ENCODE results near the gene CTNS.

DNA sequence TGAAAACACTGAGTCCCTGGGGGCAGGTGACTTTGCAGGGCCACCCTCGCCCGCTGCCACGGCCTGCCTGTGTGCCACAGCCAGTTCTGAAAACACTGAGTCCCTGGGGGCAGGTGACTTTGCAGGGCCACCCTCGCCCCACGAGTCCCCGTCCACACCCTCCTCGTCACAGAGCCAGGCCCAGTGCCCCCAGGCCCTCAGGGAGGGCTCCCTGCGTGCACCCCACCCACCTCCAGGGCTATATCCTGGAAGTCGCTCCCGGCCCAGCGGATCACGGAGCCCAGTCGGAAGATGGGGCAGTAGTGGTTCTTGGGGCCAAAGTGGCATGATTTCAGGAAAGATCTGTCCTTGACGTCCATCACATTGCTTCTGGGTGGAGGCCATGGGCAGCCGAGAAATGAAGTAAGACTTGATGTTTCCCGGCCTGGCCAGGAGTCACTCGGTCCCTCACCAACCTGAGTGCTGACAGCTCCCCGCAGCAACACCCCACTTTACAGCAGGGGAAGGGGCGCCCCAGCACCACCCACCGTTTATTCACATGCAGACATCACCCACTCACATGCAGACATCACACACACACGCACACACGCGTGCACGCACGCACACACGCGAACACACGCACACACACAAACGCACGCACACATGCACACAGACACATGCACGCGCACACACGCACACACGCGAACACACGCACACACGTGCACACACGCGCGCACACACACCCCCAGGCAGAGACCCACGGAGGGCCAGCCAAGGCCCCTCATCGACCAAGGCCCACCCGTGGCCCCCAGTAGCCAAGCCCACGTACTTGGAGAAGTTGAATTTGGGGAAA is 52.9 kb downstream of the CTNS start:
- TF ChIP-seq CEBPB (IDR thresholded peaks at IDR 0.05) (no peak), TCF12 (IDR thresholded peaks at IDR 0.05; ENCODE audit: low read depth) (no peak), YY1 (IDR thresholded peaks at IDR 0.05; ENCODE audit: low read depth) (no peak)
- TF ChIP-seq, protein P1, sequence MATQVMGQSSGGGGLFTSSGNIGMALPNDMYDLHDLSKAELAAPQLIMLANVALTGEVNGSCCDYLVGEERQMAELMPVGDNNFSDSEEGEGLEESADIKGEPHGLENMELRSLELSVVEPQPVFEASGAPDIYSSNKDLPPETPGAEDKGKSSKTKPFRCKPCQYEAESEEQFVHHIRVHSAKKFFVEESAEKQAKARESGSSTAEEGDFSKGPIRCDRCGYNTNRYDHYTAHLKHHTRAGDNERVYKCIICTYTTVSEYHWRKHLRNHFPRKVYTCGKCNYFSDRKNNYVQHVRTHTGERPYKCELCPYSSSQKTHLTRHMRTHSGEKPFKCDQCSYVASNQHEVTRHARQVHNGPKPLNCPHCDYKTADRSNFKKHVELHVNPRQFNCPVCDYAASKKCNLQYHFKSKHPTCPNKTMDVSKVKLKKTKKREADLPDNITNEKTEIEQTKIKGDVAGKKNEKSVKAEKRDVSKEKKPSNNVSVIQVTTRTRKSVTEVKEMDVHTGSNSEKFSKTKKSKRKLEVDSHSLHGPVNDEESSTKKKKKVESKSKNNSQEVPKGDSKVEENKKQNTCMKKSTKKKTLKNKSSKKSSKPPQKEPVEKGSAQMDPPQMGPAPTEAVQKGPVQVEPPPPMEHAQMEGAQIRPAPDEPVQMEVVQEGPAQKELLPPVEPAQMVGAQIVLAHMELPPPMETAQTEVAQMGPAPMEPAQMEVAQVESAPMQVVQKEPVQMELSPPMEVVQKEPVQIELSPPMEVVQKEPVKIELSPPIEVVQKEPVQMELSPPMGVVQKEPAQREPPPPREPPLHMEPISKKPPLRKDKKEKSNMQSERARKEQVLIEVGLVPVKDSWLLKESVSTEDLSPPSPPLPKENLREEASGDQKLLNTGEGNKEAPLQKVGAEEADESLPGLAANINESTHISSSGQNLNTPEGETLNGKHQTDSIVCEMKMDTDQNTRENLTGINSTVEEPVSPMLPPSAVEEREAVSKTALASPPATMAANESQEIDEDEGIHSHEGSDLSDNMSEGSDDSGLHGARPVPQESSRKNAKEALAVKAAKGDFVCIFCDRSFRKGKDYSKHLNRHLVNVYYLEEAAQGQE (IDR thresholded peaks at IDR 0.05; ENCODE audit: low read depth), result no peak
- TF ChIP-seq, protein P2, sequence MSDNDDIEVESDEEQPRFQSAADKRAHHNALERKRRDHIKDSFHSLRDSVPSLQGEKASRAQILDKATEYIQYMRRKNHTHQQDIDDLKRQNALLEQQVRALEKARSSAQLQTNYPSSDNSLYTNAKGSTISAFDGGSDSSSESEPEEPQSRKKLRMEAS (IDR thresholded peaks at IDR 0.05), result no peak
- TF ChIP-seq, protein P3, sequence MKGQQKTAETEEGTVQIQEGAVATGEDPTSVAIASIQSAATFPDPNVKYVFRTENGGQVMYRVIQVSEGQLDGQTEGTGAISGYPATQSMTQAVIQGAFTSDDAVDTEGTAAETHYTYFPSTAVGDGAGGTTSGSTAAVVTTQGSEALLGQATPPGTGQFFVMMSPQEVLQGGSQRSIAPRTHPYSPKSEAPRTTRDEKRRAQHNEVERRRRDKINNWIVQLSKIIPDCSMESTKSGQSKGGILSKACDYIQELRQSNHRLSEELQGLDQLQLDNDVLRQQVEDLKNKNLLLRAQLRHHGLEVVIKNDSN (IDR thresholded peaks at IDR 0.05), result no peak
